Stimulated activated CD4-positive, alpha-beta T cell treated with anti-CD3 and anti-CD28 coated beads, Interleukin-4, amount 100 ng/mL, for 48 hours (primary cell): ENCODE results near the gene FBXW8.

Experiments
- DNase-seq, 2 donors: peaks; one replicate each; pipeline ENCODE4 v3.0.0-alpha.2; 2020; ENCODE audit warnings: low read depth in 2 of 2

Gene FBXW8

GRCh38 chr12:116996093-116996492 lies 85.3 kb downstream of the FBXW8 start:
- DNase-seq, result no peak

GRCh38 chr12:116996621-116997020 lies 85.9 kb downstream of the FBXW8 start:
- no peak for DNase-seq

- DNase-seq, result no peak
Measured at GRCh38 chr12:116999066-116999465, 88.3 kb downstream of the FBXW8 start.

- DNase-seq, result no peak
Measured at GRCh38 chr12:117000316-117000715, 89.6 kb downstream of the FBXW8 start.

GRCh38 chr12:117002051-117002817 lies 91.5 kb downstream of the FBXW8 start:
- DNase-seq, result no peak

- DNase-seq, result no peak
Measured at GRCh38 chr12:117003883-117004404, 93.2 kb downstream of the FBXW8 start.

GRCh38 chr12:117005417-117006046 lies 94.8 kb downstream of the FBXW8 start:
- no peak for DNase-seq

- no peak for DNase-seq
Measured at GRCh38 chr12:117006333-117006732, 95.6 kb downstream of the FBXW8 start.

- DNase-seq, result no peak
Measured at GRCh38 chr12:117007577-117007976, 96.8 kb downstream of the FBXW8 start.

GRCh38 chr12:117009759-117010158 lies 99.0 kb downstream of the FBXW8 start:
- DNase-seq, result no peak

- DNase-seq, result no peak
Measured at GRCh38 chr12:117010693-117011451, 100.1 kb downstream of the FBXW8 start.

GRCh38 chr12:117011988-117012805 lies 101.4 kb downstream of the FBXW8 start:
- DNase-seq, result no peak

- DNase-seq, result no peak
Measured at GRCh38 chr12:117013726-117014125, 103.0 kb downstream of the FBXW8 start.

- DNase-seq, result no peak
Measured at GRCh38 chr12:117014342-117014887, 103.7 kb downstream of the FBXW8 start.

- no peak for DNase-seq
Measured at GRCh38 chr12:117015811-117016210, 105.1 kb downstream of the FBXW8 start.

- no peak for DNase-seq
Measured at GRCh38 chr12:117017807-117018206, 107.1 kb downstream of the FBXW8 start.

- no peak for DNase-seq
Measured at GRCh38 chr12:117018276-117018675, 107.5 kb downstream of the FBXW8 start.

- DNase-seq, result no peak
Measured at GRCh38 chr12:117018685-117019084, 107.9 kb downstream of the FBXW8 start.

- no peak for DNase-seq
Measured at GRCh38 chr12:117019866-117020265, 109.1 kb downstream of the FBXW8 start.

GRCh38 chr12:117020536-117021220 lies 109.9 kb downstream of the FBXW8 start:
- no peak for DNase-seq

GRCh38 chr12:117022465-117022864 lies 111.7 kb downstream of the FBXW8 start:
- DNase-seq, result no peak
